Measurements from ENCODE around the gene RNASE11.

DNA sequence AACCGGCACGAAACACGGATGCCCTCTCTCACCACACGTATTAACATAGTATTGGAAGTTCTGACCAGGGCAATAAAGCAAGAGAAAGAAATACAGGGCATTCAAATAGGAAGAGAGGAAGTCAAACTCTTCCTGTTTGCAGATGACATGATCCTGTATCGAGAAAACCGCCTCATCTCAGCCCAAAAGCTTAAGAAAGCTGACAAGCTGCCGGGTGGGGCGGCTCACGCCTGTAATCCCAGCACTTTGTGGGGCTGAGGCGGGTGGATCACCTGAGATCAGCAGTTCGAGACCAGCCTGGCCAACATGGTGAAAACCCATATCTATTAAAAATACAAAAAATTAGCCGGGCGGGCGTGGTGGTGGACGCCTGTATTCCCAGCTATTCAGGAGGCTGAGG lies 36.0 kb upstream of the RNASE11 start:
- TF ChIP-seq, protein P1, sequence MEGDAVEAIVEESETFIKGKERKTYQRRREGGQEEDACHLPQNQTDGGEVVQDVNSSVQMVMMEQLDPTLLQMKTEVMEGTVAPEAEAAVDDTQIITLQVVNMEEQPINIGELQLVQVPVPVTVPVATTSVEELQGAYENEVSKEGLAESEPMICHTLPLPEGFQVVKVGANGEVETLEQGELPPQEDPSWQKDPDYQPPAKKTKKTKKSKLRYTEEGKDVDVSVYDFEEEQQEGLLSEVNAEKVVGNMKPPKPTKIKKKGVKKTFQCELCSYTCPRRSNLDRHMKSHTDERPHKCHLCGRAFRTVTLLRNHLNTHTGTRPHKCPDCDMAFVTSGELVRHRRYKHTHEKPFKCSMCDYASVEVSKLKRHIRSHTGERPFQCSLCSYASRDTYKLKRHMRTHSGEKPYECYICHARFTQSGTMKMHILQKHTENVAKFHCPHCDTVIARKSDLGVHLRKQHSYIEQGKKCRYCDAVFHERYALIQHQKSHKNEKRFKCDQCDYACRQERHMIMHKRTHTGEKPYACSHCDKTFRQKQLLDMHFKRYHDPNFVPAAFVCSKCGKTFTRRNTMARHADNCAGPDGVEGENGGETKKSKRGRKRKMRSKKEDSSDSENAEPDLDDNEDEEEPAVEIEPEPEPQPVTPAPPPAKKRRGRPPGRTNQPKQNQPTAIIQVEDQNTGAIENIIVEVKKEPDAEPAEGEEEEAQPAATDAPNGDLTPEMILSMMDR (IDR thresholded peaks at IDR 0.05) = no peak
- no peak for TF ChIP-seq POLR2A (IDR thresholded peaks at IDR 0.05)
- TF ChIP-seq EP300 (IDR thresholded peaks at IDR 0.05) = no peak

Measured in tibial nerve (tissue), 4 donors.